Suprapubic skin (tissue), 4 donors: Measurements from ENCODE around the gene TMEM74B. TPM values are rescaled to one million over a fixed set of nuclear protein-coding genes. Genes with fewer than 3 reads are reported as not detected.

Experiments
- DNase-seq, 2 donors: peaks; one replicate each; pipeline ENCODE4 v3.0.0-alpha.2; 2019; ENCODE audit warnings: low spot score in 2 of 2
- H3K27ac ChIP-seq: fragments of 200-600 bp; sonication (generic); one replicate; pipeline ENCODE4 v1.5.1; 2019
- H3K27me3 ChIP-seq: fragments of 200-600 bp; sonication (generic); one replicate; pipeline ENCODE4 v1.5.1; 2019
- H3K36me3 ChIP-seq: fragments of 200-600 bp; sonication (generic); one replicate; pipeline ENCODE4 v1.5.1; 2019
- H3K4me1 ChIP-seq: fragments of 200-600 bp; sonication (generic); one replicate; pipeline ENCODE4 v1.5.1; 2019
- H3K4me3 ChIP-seq: fragments of 200-600 bp; sonication (generic); one replicate; pipeline ENCODE4 v1.5.1; 2019; ENCODE audit warnings: mild to moderate bottlenecking
- H3K9me3 ChIP-seq: fragments of 200-600 bp; sonication (generic); one replicate; pipeline ENCODE4 v1.5.1; 2019
- EP300 ChIP-seq: sonication (generic); formaldehyde crosslinking; IDR thresholded peaks from one replicate; pipeline ENCODE4 v1.6.1; 2017; ENCODE audit warnings: antibody characterized with exemption
- POLR2A ChIP-seq, 2 donors: fragments of 450-650 bp; IDR thresholded peaks; one replicate each; pipeline ENCODE4 v1.6.1; 2017; ENCODE audit warnings: antibody characterized with exemption in 2 of 2, mild to moderate bottlenecking in 2 of 2, moderate library complexity in 2 of 2
- POLR2AphosphoS5 ChIP-seq, 3 donors: sonication (generic); formaldehyde crosslinking; IDR thresholded peaks; one replicate each; pipeline ENCODE4 v1.6.1; 2017; ENCODE audit warnings: antibody characterized with exemption in 3 of 3
- WGBS: methylation state at CpG from one replicate; pipeline ENCODE4 v1.1.5; 2018; 5-methylcytosine and 5-hydroxymethylcytosine counted together
- total RNA-seq, 4 donors: library from RNA; depleted of rRNA; stranded (reverse); fragments of >200 nt; gene quantifications; one replicate each; pipeline ENCODE4 v1.1.0, GENCODE V29; 2016
- TF ChIP-seq, protein P1 (sequence below), 2 donors: fragments of 200-600 bp in 1 of 2; fragments of 450-650 bp in 1 of 2; sonication (generic) in 1 of 2; IDR thresholded peaks; one replicate each; pipeline ENCODE4 v1.5.1; 2016 to 2019; ENCODE audit warnings: antibody characterized with exemption in 2 of 2, mild to moderate bottlenecking in 1 of 2, moderate library complexity in 1 of 2

The TMEM74B gene
- total RNA-seq, 4 donors from 2014 or later: 1.9 to 9.6 (median 3.9) TPM

GRCh38 chr20:1134355-1134754 lies 50.4 kb downstream of the TMEM74B start:
- WGBS: 76% methylated on average over 2 of the region's 2 CpGs
- Histone ChIP-seq H3K9me3 (no peaks in the 10 kb centered on the region), H3K27ac (no peak overlapping the region)

GRCh38 chr20:1131354-1131753 lies 53.4 kb downstream of the TMEM74B start:
- Histone ChIP-seq H3K9me3 (no peaks in the 10 kb centered on the region), H3K4me1 (peaks cover 3% of the 10 kb centered on the region), H3K4me3 (no peak overlapping the region), H3K27me3 (no peaks in the 10 kb centered on the region), H3K27ac (no peak overlapping the region), H3K36me3 (peaks cover 80% of the 10 kb centered on the region)
- DNase-seq: no peak
- WGBS: 93% methylated on average over 3 of the region's 3 CpGs
- TF ChIP-seq POLR2AphosphoS5 (IDR thresholded peaks at IDR 0.05): no peak
- TF ChIP-seq POLR2A (IDR thresholded peaks at IDR 0.05): no peak
- TF ChIP-seq, protein P1, sequence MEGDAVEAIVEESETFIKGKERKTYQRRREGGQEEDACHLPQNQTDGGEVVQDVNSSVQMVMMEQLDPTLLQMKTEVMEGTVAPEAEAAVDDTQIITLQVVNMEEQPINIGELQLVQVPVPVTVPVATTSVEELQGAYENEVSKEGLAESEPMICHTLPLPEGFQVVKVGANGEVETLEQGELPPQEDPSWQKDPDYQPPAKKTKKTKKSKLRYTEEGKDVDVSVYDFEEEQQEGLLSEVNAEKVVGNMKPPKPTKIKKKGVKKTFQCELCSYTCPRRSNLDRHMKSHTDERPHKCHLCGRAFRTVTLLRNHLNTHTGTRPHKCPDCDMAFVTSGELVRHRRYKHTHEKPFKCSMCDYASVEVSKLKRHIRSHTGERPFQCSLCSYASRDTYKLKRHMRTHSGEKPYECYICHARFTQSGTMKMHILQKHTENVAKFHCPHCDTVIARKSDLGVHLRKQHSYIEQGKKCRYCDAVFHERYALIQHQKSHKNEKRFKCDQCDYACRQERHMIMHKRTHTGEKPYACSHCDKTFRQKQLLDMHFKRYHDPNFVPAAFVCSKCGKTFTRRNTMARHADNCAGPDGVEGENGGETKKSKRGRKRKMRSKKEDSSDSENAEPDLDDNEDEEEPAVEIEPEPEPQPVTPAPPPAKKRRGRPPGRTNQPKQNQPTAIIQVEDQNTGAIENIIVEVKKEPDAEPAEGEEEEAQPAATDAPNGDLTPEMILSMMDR (IDR thresholded peaks at IDR 0.05): no peak
- no peak for TF ChIP-seq EP300

More at GRCh38 chr20:1134355-1134754, 50.4 kb downstream of the TMEM74B start:
- Histone ChIP-seq H3K4me3 (no peak overlapping the region), H3K4me1 (peaks cover 3% of the 10 kb centered on the region), H3K27me3 (no peaks in the 10 kb centered on the region), H3K36me3 (peaks cover 80% of the 10 kb centered on the region)
- no peak for TF ChIP-seq POLR2AphosphoS5 (IDR thresholded peaks at IDR 0.05)
- TF ChIP-seq POLR2A (IDR thresholded peaks at IDR 0.05): no peak
- TF ChIP-seq, protein P1 (IDR thresholded peaks at IDR 0.05): no peak
- no peak for TF ChIP-seq EP300
- no peak for DNase-seq

GRCh38 chr20:1130847-1131246 lies 53.9 kb downstream of the TMEM74B start:
- H3K4me3 ChIP-seq: no peak overlapping the region
- H3K27ac ChIP-seq: no peak overlapping the region
- no peaks in the 10 kb centered on the region for H3K9me3 ChIP-seq
- DNase-seq: no peak
- H3K27me3 ChIP-seq: no peaks in the 10 kb centered on the region
- peaks cover 3% of the 10 kb centered on the region for H3K4me1 ChIP-seq
- peaks cover 80% of the 10 kb centered on the region for H3K36me3 ChIP-seq
- WGBS: 76% methylated on average over 5 of the region's 5 CpGs
- no peak for TF ChIP-seq POLR2A (IDR thresholded peaks at IDR 0.05)
- TF ChIP-seq, protein P1 (IDR thresholded peaks at IDR 0.05): no peak
- TF ChIP-seq POLR2AphosphoS5 (IDR thresholded peaks at IDR 0.05): no peak
- no peak for TF ChIP-seq EP300

Other genes with a start within 250 kb of the TMEM74B start
- gene RSPO4, start 182.7 kb downstream of the TMEM74B start, total RNA-seq: under 1 TPM; 0.26 to 0.91 (median 0.67) TPM
- gene PSMF1, start 66.4 kb downstream of the TMEM74B start, total RNA-seq: 100 to 1,000 TPM; 106 to 186 (median 142) TPM
- gene C20orf202, start 18.5 kb upstream of the TMEM74B start, total RNA-seq: under 1 TPM in 2 of 4 donors, not detected in 2; 0.89 to 0.97 TPM
- gene RAD21L1, start 41.1 kb upstream of the TMEM74B start, total RNA-seq: under 1 TPM in 1 of 4 donors, not detected in 3; 0.34 TPM
- 1 to 10 TPM in 3 of 4 donors, under 1 TPM in 1; 0.89 to 3.8 (median 2.5) TPM for gene SNPH, start 81.3 kb upstream of the TMEM74B start, total RNA-seq
- gene SDCBP2, start 144.2 kb upstream of the TMEM74B start, total RNA-seq: 100 to 1,000 TPM in 3 of 4 donors, 10 to 100 TPM in 1; 74.4 to 143 (median 115) TPM
- 100 to 1,000 TPM in 3 of 4 donors, 10 to 100 TPM in 1; 100.0 to 151 (median 115) TPM for gene FKBP1A, start 208.1 kb upstream of the TMEM74B start, total RNA-seq